ENCODE results near the gene SCCPDH. TPM values are rescaled to one million over a fixed set of nuclear protein-coding genes. Genes with fewer than 3 reads are reported as not detected.
A peak's percentile ranks its signal among the peaks of the same experiment; 100 is the strongest.

The SCCPDH gene
- total RNA-seq, 1 donor from 2014 or later, result 2.8 TPM

GRCh38 chr1:246786606-246787238 is 62.5 kb downstream of the SCCPDH start:
- ATAC-seq, result no peak

- ATAC-seq, result no peak
Measured at GRCh38 chr1:246787781-246788513, 63.7 kb downstream of the SCCPDH start.

GRCh38 chr1:246788895-246789338 is 64.7 kb downstream of the SCCPDH start:
- ATAC-seq, result no peak

GRCh38 chr1:246789454-246790339 is 65.5 kb downstream of the SCCPDH start:
- no peak for ATAC-seq

- ATAC-seq, result no peak
Measured at GRCh38 chr1:246790364-246790763, 66.2 kb downstream of the SCCPDH start.

GRCh38 chr1:246790833-246791232 is 66.6 kb downstream of the SCCPDH start:
- ATAC-seq, result no peak

- ATAC-seq, result no peak
Measured at GRCh38 chr1:246791303-246791918, 67.2 kb downstream of the SCCPDH start.

- no peak for ATAC-seq
Measured at GRCh38 chr1:246792603-246793002, 68.4 kb downstream of the SCCPDH start.

- ATAC-seq, result no peak
Measured at GRCh38 chr1:246793356-246793896, 69.2 kb downstream of the SCCPDH start.

- no peak for ATAC-seq
Measured at GRCh38 chr1:246794048-246794827, 70.0 kb downstream of the SCCPDH start.

GRCh38 chr1:246794828-246795671 is 70.8 kb downstream of the SCCPDH start:
- peak; percentile 61 for ATAC-seq

- ATAC-seq, result no peak
Measured at GRCh38 chr1:246795906-246796694, 71.9 kb downstream of the SCCPDH start.

GRCh38 chr1:246797157-246797556 is 72.9 kb downstream of the SCCPDH start:
- no peak for ATAC-seq

GRCh38 chr1:246797597-246797996 is 73.4 kb downstream of the SCCPDH start:
- no peak for ATAC-seq

GRCh38 chr1:246798107-246798506 is 73.9 kb downstream of the SCCPDH start:
- ATAC-seq, result no peak

- no peak for ATAC-seq
Measured at GRCh38 chr1:246798606-246799496, 74.6 kb downstream of the SCCPDH start.

- no peak for ATAC-seq
Measured at GRCh38 chr1:246800356-246800755, 76.1 kb downstream of the SCCPDH start.

GRCh38 chr1:246800756-246801155 is 76.5 kb downstream of the SCCPDH start:
- peak; percentile 89 for ATAC-seq
